Effector memory CD4-positive, alpha-beta T cell (primary cell): ENCODE results near the gene PRKG1.

ENCODE experiments used
- DNase-seq, 3 donors: peaks; one replicate each; pipeline ENCODE4 v3.0.0-alpha.2; 2020
- H3K27ac ChIP-seq: 2 replicates; pipeline ENCODE4 v1.7.0; 2013; ENCODE audit warnings: mild to moderate bottlenecking, low read length, moderate library complexity; ENCODE audit not compliant: insufficient read depth, poor library complexity, severe bottlenecking
- H3K27me3 ChIP-seq: replicated peaks from 2 replicates; pipeline ENCODE4 v1.7.0; 2013; ENCODE audit warnings: mild to moderate bottlenecking, low read length; ENCODE audit not compliant: insufficient read depth, control insufficient read depth, poor library complexity, severe bottlenecking
- H3K36me3 ChIP-seq: 2 replicates; pipeline ENCODE4 v1.7.0; 2013; ENCODE audit warnings: mild to moderate bottlenecking, low read length, moderate library complexity; ENCODE audit not compliant: control insufficient read depth, insufficient read depth
- H3K4me1 ChIP-seq: 2 replicates; pipeline ENCODE4 v1.7.0; 2013; ENCODE audit warnings: low read length, mild to moderate bottlenecking; ENCODE audit not compliant: control insufficient read depth, insufficient read depth, poor library complexity, severe bottlenecking
- H3K4me3 ChIP-seq: 2 replicates; pipeline ENCODE4 v1.7.0; 2013; ENCODE audit warnings: low read length, low read depth, mild to moderate bottlenecking; ENCODE audit not compliant: insufficient read depth, poor library complexity, severe bottlenecking
- H3K9me3 ChIP-seq: 2 replicates; pipeline ENCODE4 v1.7.0; 2013; ENCODE audit warnings: mild to moderate bottlenecking, low read length, moderate library complexity; ENCODE audit not compliant: control insufficient read depth

The PRKG1 gene

DNA sequence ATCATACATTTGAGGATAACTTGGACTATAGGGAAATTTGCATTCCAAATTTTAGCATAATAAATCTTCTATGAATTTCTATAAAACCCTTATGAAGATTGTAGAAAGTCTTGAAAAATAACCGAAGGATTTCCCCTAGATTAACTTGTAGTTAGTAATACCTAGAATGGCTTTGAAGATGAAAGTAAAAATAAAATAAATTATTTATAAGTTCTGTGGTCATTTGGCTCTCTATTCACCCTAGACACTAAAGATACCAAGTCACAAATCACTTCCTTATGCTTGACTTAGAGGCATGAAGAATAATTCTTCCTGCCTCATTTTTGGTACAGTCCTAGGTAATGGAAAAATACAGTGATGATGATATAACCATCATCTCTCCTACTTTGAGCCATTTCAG, 545.8 kb downstream of the PRKG1 start:
- no peak for DNase-seq
- Histone ChIP-seq H3K4me3 (no peak overlapping the region), H3K27me3 (no peaks in the 10 kb centered on the region), H3K4me1 (no peaks in the 10 kb centered on the region), H3K27ac (no peak overlapping the region), H3K36me3 (no peaks in the 10 kb centered on the region), H3K9me3 (no peaks in the 10 kb centered on the region)

GRCh38 chr10:51624013-51624412, 549.7 kb downstream of the PRKG1 start:
- Histone ChIP-seq H3K36me3 (no peaks in the 10 kb centered on the region), H3K9me3 (no peaks in the 10 kb centered on the region), H3K27ac (no peak overlapping the region), H3K4me3 (no peak overlapping the region), H3K27me3 (no peaks in the 10 kb centered on the region), H3K4me1 (no peaks in the 10 kb centered on the region)
- DNase-seq = no peak

DNA sequence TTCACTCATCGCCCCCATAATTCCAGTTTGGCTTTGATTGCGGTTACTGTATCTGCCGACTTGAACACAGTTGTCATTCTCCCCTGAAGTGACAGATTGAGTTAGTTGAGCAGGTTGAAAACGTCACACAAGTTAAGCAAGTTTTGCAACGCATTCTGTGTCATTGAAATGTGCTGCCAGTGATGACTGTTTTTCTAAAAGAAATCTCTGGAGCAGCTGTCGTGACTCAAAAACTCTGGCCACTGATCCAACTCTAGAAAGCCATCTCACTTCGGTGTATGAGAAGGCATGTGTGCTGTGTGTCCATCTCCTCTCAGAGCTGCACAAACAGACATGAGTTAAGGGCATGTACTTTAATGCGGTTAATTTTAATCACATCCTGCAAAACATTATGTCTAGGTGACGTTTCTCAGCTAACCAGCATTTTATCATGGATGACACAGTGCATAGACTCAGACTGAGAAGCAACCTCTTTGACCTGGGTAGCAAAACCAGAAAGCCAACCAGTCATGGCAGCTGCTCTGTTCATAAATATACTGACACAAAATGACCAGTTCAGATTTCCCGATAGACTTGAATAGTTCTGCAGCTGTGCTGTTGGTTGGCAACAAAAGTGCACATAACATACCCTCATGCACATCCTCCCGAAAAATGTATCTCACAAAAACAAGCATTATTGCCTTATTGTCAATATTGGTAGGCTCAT, 555.8 kb downstream of the PRKG1 start:
- Histone ChIP-seq H3K4me1 (no peaks in the 10 kb centered on the region), H3K36me3 (no peaks in the 10 kb centered on the region), H3K27ac (no peak overlapping the region), H3K9me3 (no peaks in the 10 kb centered on the region), H3K27me3 (no peaks in the 10 kb centered on the region), H3K4me3 (no peak overlapping the region)
- no peak for DNase-seq

GRCh38 chr10:51630640-51631005, 556.3 kb downstream of the PRKG1 start:
- Histone ChIP-seq H3K9me3 (no peaks in the 10 kb centered on the region), H3K36me3 (no peaks in the 10 kb centered on the region), H3K4me3 (no peak overlapping the region), H3K4me1 (no peaks in the 10 kb centered on the region), H3K27ac (no peak overlapping the region), H3K27me3 (no peaks in the 10 kb centered on the region)
- DNase-seq = no peak

- no peak for DNase-seq
- Histone ChIP-seq H3K4me1 (no peaks in the 10 kb centered on the region), H3K9me3 (no peaks in the 10 kb centered on the region), H3K36me3 (no peaks in the 10 kb centered on the region), H3K27ac (no peak overlapping the region), H3K27me3 (no peaks in the 10 kb centered on the region), H3K4me3 (no peak overlapping the region)
Observed at GRCh38 chr10:51635436-51635835, 561.1 kb downstream of the PRKG1 start.

GRCh38 chr10:51638211-51638610, 563.9 kb downstream of the PRKG1 start:
- no peak overlapping the region for H3K27ac ChIP-seq
- no peak for DNase-seq
- no peak overlapping the region for H3K4me3 ChIP-seq
- H3K4me1 ChIP-seq = no peaks in the 10 kb centered on the region
- H3K36me3 ChIP-seq = no peaks in the 10 kb centered on the region
- H3K27me3 ChIP-seq = no peaks in the 10 kb centered on the region
- no peaks in the 10 kb centered on the region for H3K9me3 ChIP-seq

DNA sequence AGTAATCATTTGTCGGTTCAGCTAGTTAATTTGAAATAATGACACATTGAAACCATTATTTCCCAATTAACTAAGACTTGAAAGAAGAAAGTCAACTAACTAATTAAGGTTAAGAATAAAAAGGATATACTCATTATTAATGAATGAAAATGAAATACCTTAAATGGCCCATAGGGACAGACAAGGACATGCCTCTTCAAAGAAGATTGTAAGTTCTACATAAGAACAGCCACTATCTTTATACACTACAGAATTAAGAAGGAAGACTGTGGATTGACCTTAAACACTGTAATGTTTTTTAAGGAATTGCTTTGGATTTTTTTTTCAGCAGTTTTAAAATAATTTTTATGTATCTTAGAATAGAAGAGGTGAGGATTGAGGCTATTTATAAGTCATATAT, 564.5 kb downstream of the PRKG1 start:
- no peaks in the 10 kb centered on the region for H3K4me1 ChIP-seq
- no peak for DNase-seq
- no peaks in the 10 kb centered on the region for H3K36me3 ChIP-seq
- H3K27ac ChIP-seq = no peak overlapping the region
- H3K4me3 ChIP-seq = no peak overlapping the region
- no peaks in the 10 kb centered on the region for H3K27me3 ChIP-seq
- H3K9me3 ChIP-seq = no peaks in the 10 kb centered on the region

- no peak for DNase-seq
- H3K27me3 ChIP-seq = no peaks in the 10 kb centered on the region
- no peaks in the 10 kb centered on the region for H3K4me1 ChIP-seq
- no peak overlapping the region for H3K27ac ChIP-seq
- H3K9me3 ChIP-seq = no peaks in the 10 kb centered on the region
- no peak overlapping the region for H3K4me3 ChIP-seq
- H3K36me3 ChIP-seq = no peaks in the 10 kb centered on the region
Observed at GRCh38 chr10:51640120-51640819, 566.0 kb downstream of the PRKG1 start.

GRCh38 chr10:51642581-51642980, 568.3 kb downstream of the PRKG1 start:
- Histone ChIP-seq H3K9me3 (no peaks in the 10 kb centered on the region), H3K36me3 (no peaks in the 10 kb centered on the region), H3K4me3 (no peak overlapping the region), H3K27me3 (no peaks in the 10 kb centered on the region), H3K27ac (no peak overlapping the region), H3K4me1 (no peaks in the 10 kb centered on the region)
- no peak for DNase-seq

DNA sequence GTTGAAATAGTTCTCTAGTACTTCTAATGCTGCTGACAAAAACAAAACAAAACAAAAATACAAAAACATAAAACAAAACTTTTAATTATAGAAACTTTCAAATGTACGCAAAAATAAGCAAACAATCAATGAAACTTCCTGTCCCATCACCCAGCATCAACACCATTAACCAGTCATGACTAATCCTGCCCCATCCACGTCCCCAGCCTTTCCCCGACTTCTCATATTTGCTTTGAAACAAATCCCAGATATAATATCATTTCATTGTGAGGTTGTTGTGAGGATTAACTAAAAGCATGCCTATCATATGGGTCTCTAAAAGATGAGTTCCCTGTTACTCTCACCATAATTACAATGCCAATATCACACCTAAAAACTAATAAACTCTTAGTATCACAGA, 569.4 kb downstream of the PRKG1 start:
- Histone ChIP-seq H3K27me3 (no peaks in the 10 kb centered on the region), H3K4me3 (no peak overlapping the region), H3K4me1 (no peaks in the 10 kb centered on the region), H3K9me3 (no peaks in the 10 kb centered on the region), H3K36me3 (no peaks in the 10 kb centered on the region), H3K27ac (no peak overlapping the region)
- DNase-seq = no peak
